ENCODE measurements around the gene A4GALT.

- TF ChIP-seq CTCF (conservative IDR thresholded peaks at IDR 0.05 in 1 of 2, IDR thresholded peaks at IDR 0.05 in 1 of 2; ENCODE audit: extremely low read depth in 1 of 2, insufficient read depth in 1 of 2, low read depth in 1 of 2, low read length in 2 of 2), result no peak
- TF ChIP-seq EZH2 (IDR thresholded peaks at IDR 0.05; ENCODE audit: borderline replicate concordance, low read length), result no peak
Measured at GRCh38 chr22:42766860-42767259, 46.2 kb upstream of the A4GALT start.
